Stimulated activated CD8-positive, alpha-beta memory T cell treated with anti-CD3 and anti-CD28 coated beads, Interleukin-12 subunit alpha, Interleukin-12 subunit beta, amount 100 ng/mL, for 4 hours (primary cell): ENCODE results near the gene SOX3.

Experiments
- DNase-seq: peaks from one replicate; pipeline ENCODE4 v3.0.0-alpha.2; 2020; ENCODE audit warnings: low read depth

The SOX3 gene

GRCh38 chrX:140495739-140496138, 9.1 kb downstream of the SOX3 start:
- no peak for DNase-seq

GRCh38 chrX:140492066-140492994, 12.5 kb downstream of the SOX3 start:
- no peak for DNase-seq

- DNase-seq, result no peak
Observed at GRCh38 chrX:140480765-140481164, 24.1 kb downstream of the SOX3 start.

- no peak for DNase-seq
Observed at GRCh38 chrX:140477987-140478386, 26.9 kb downstream of the SOX3 start.

- no peak for DNase-seq
Observed at GRCh38 chrX:140475025-140475424, 29.8 kb downstream of the SOX3 start.

GRCh38 chrX:140467211-140467610, 37.7 kb downstream of the SOX3 start:
- no peak for DNase-seq
